Neural cell (in vitro differentiated cells): ENCODE data around the gene USP53. TPM values are rescaled to one million over a fixed set of nuclear protein-coding genes. Genes with fewer than 3 reads are reported as not detected.

Experiments used
- H2AFZ ChIP-seq: fragments of 200-600, 300-800 bp; sonication (generic), shearing (Covaris generic); 2 replicates; pipeline ENCODE4 v1.6.0; 2014; ENCODE audit warnings: low read depth, mild to moderate bottlenecking, antibody characterized with exemption, low read length, moderate library complexity
- H3F3A ChIP-seq: fragments of 200-600 bp; shearing (Covaris generic); 2 replicates; pipeline ENCODE4 v1.6.1; 2016; ENCODE audit warnings: mild to moderate bottlenecking, moderate library complexity, mixed read lengths, antibody characterized with exemption, low read length; ENCODE audit not compliant: insufficient read depth, poor library complexity, severe bottlenecking
- H3K27ac ChIP-seq: fragments of 200-600, 300-800 bp; sonication (generic), shearing (Covaris generic); 2 replicates; pipeline ENCODE4 v1.5.1; 2014; ENCODE audit warnings: mild to moderate bottlenecking, low read length, moderate library complexity
- H3K27me3 ChIP-seq: fragments of 300-800, 200-600 bp; sonication (generic), shearing (Covaris generic); 2 replicates; pipeline ENCODE4 v1.6.0; 2014; ENCODE audit warnings: mild to moderate bottlenecking, low read depth, low read length, moderate library complexity; ENCODE audit not compliant: insufficient read depth
- H3K36me3 ChIP-seq: fragments of 300-800, 200-600 bp; sonication (generic), shearing (Covaris generic); 2 replicates; pipeline ENCODE4 v1.5.1; 2014; ENCODE audit warnings: mild to moderate bottlenecking, antibody characterized with exemption, low read length, moderate library complexity; ENCODE audit not compliant: insufficient read depth
- H3K4me2 ChIP-seq: fragments of 300-800, 200-600 bp; sonication (generic), shearing (Covaris generic); 2 replicates; pipeline ENCODE4 v1.6.0; 2014; ENCODE audit warnings: mild to moderate bottlenecking, low read length
- H3K4me3 ChIP-seq: fragments of 300-800, 200-600 bp; sonication (generic), shearing (Covaris generic); 2 replicates; pipeline ENCODE4 v1.5.1; 2014; ENCODE audit warnings: mild to moderate bottlenecking, low read length, moderate library complexity
- H3K79me2 ChIP-seq: fragments of 200-600 bp; shearing (Covaris generic); replicated peaks from 2 replicates; pipeline ENCODE4 v1.6.0; 2014; ENCODE audit warnings: mild to moderate bottlenecking, low read length, moderate library complexity; ENCODE audit not compliant: insufficient read depth
- H3K9ac ChIP-seq: fragments of 300-800, 200-600 bp; sonication (generic), shearing (Covaris generic); 2 replicates; pipeline ENCODE4 v1.6.1; 2016; ENCODE audit warnings: mild to moderate bottlenecking, low read length, mixed read lengths
- H3K9me2 ChIP-seq: fragments of 200-600 bp; shearing (Covaris generic); 2 replicates; pipeline ENCODE4 v1.6.1; 2016; ENCODE audit warnings: mild to moderate bottlenecking, low read length, mixed read lengths; ENCODE audit not compliant: insufficient read depth
- H3K9me3 ChIP-seq: fragments of 200-600, 300-800 bp; sonication (generic), shearing (Covaris generic); 2 replicates; pipeline ENCODE4 v1.6.1; 2016; ENCODE audit warnings: mild to moderate bottlenecking, mixed run types, low read length, moderate library complexity, mixed read lengths
- H4K20me1 ChIP-seq: fragments of 200-600 bp; shearing (Covaris generic); 2 replicates; pipeline ENCODE4 v1.6.1; 2016; ENCODE audit warnings: mild to moderate bottlenecking, mixed run types; ENCODE audit not compliant: insufficient read depth
- CTCF ChIP-seq: fragments of 450-650 bp; IDR thresholded peaks from 2 replicates; pipeline ENCODE4 v1.5.1; 2014; ENCODE audit warnings: antibody characterized with exemption, mild to moderate bottlenecking, moderate library complexity; ENCODE audit not compliant: poor library complexity, severe bottlenecking
- EP300 ChIP-seq: fragments of 450-650 bp; conservative IDR thresholded peaks from 2 replicates; pipeline ENCODE4 v1.6.1; 2014; ENCODE audit warnings: antibody characterized with exemption, mild to moderate bottlenecking, moderate library complexity; ENCODE audit not compliant: poor library complexity, severe bottlenecking
- EZH2 ChIP-seq: fragments of 200-600, 300-800 bp; shearing (Covaris generic), sonication (generic); IDR thresholded peaks from 2 replicates; pipeline ENCODE4 v1.6.1; 2014; ENCODE audit warnings: antibody characterized with exemption, low read length, borderline replicate concordance, mild to moderate bottlenecking; ENCODE audit not compliant: insufficient read depth, poor library complexity, severe bottlenecking
- MXI1 ChIP-seq: fragments of 450-650 bp; conservative IDR thresholded peaks from 2 replicates; pipeline ENCODE4 v1.6.1; 2014; ENCODE audit warnings: antibody characterized with exemption, mild to moderate bottlenecking; ENCODE audit not compliant: poor library complexity, severe bottlenecking
- POLR2AphosphoS5 ChIP-seq: IDR thresholded peaks from 2 replicates; pipeline ENCODE4 v1.6.1; 2012
- RAD21 ChIP-seq: fragments of 450-650 bp; conservative IDR thresholded peaks from 2 replicates; pipeline ENCODE4 v1.6.1; 2014; ENCODE audit warnings: antibody characterized with exemption, mild to moderate bottlenecking, moderate library complexity
- REST ChIP-seq: IDR thresholded peaks from 2 replicates; pipeline ENCODE4 v1.6.1; 2012; ENCODE audit warnings: borderline replicate concordance
- SMC3 ChIP-seq: fragments of 450-650 bp; conservative IDR thresholded peaks from 2 replicates; pipeline ENCODE4 v1.6.1; 2014; ENCODE audit warnings: antibody characterized with exemption, mild to moderate bottlenecking, moderate library complexity; ENCODE audit not compliant: poor library complexity
- TAF1 ChIP-seq: IDR thresholded peaks from 2 replicates; pipeline ENCODE4 v1.6.1; 2012; ENCODE audit warnings: low read depth
- polyA plus RNA-seq: library from polyadenylated mRNA; depleted of rRNA; stranded (reverse); fragments of >200 nt; gene quantifications from 2 replicates; pipeline ENCODE4 v1.2.3, GENCODE V29; 2014

USP53 gene
- polyA plus RNA-seq, 1 donor from 2014 or later: 5.0 TPM

GRCh38 chr4:119170195-119170594, 42.3 kb upstream of the USP53 start:
- Histone ChIP-seq H3K9me2 (no peaks in the 10 kb centered on the region), H3K4me2 (no peak overlapping the region), H3F3A (no peaks in the 10 kb centered on the region), H3K4me3 (no peak overlapping the region), H3K36me3 (no peaks in the 10 kb centered on the region), H2AFZ (no peak overlapping the region), H3K27ac (no peak overlapping the region), H4K20me1 (no peaks in the 10 kb centered on the region), H3K79me2 (no peaks in the 10 kb centered on the region), H3K27me3 (no peaks in the 10 kb centered on the region), H3K9ac (no peak overlapping the region), H3K9me3 (no peaks in the 10 kb centered on the region)
- TF ChIP-seq EZH2 (no peak), SMC3 (no peak), REST (no peak), MXI1 (no peak), EP300 (no peak), RAD21 (no peak), POLR2AphosphoS5 (no peak), CTCF (no peak), TAF1 (no peak)

- Histone ChIP-seq H3K9me3 (no peaks in the 10 kb centered on the region), H4K20me1 (no peaks in the 10 kb centered on the region)
Observed at GRCh38 chr4:119172223-119172622, 40.3 kb upstream of the USP53 start.

More at GRCh38 chr4:119172223-119172622, 40.3 kb upstream of the USP53 start:
- Histone ChIP-seq H2AFZ (no peak overlapping the region), H3K4me2 (no peak overlapping the region), H3K9me2 (no peaks in the 10 kb centered on the region), H3K79me2 (no peaks in the 10 kb centered on the region), H3K9ac (no peak overlapping the region), H3K36me3 (no peaks in the 10 kb centered on the region), H3K27me3 (no peaks in the 10 kb centered on the region), H3K27ac (no peak overlapping the region), H3K4me3 (no peak overlapping the region), H3F3A (no peaks in the 10 kb centered on the region)
- TF ChIP-seq EZH2: no peak
- TF ChIP-seq CTCF: no peak
- no peak for TF ChIP-seq RAD21
- no peak for TF ChIP-seq POLR2AphosphoS5
- no peak for TF ChIP-seq SMC3
- no peak for TF ChIP-seq EP300
- TF ChIP-seq TAF1: no peak
- no peak for TF ChIP-seq REST
- TF ChIP-seq MXI1: no peak
